GM12892 (cell line): Measurements from ENCODE around the gene SUN1.

ENCODE experiments used
- DNase-seq: peaks from one replicate; pipeline ENCODE4 v3.0.0; 2011; ENCODE audit not compliant: insufficient read length
- FAIRE-seq: peaks from 2 replicates; lab custom pipeline; 2011; peaks lifted over from hg19 to GRCh38; lab: Jason Lieb, UNC
- POLR2A ChIP-seq: IDR thresholded peaks from 2 replicates; pipeline ENCODE4 v1.6.1; 2011; ENCODE audit warnings: low read depth, low read length, control low read depth
- POLR2AphosphoS5 ChIP-seq: IDR thresholded peaks from 2 replicates; pipeline ENCODE4 v1.6.1; 2011; ENCODE audit warnings: low read depth, low read length, control low read depth
- TAF1 ChIP-seq: IDR thresholded peaks from 2 replicates; pipeline ENCODE4 v1.6.1; 2011; ENCODE audit warnings: low read depth, mild to moderate bottlenecking, control low read depth, low read length, borderline replicate concordance

SUN1 gene

GRCh38 chr7:879093-879492, 46.8 kb downstream of the SUN1 start:
- FAIRE-seq (no peak), DNase-seq (no peak)
- TF ChIP-seq POLR2A (no peak), TAF1 (no peak), POLR2AphosphoS5 (no peak)

GRCh38 chr7:879706-880105, 47.4 kb downstream of the SUN1 start:
- DNase-seq (no peak), FAIRE-seq (no peak)
- TF ChIP-seq POLR2A (no peak), POLR2AphosphoS5 (no peak), TAF1 (no peak)

GRCh38 chr7:880450-880849, 48.2 kb downstream of the SUN1 start:
- TF ChIP-seq POLR2A (no peak), POLR2AphosphoS5 (no peak), TAF1 (no peak)
- no peak for DNase-seq
- FAIRE-seq = no peak

GRCh38 chr7:881441-882234, 49.4 kb downstream of the SUN1 start:
- FAIRE-seq = no peak
- TF ChIP-seq POLR2AphosphoS5 (no peak), POLR2A (no peak), TAF1 (no peak)
- no peak for DNase-seq

GRCh38 chr7:882336-883035, 50.2 kb downstream of the SUN1 start:
- FAIRE-seq (no peak), DNase-seq (no peak)
- TF ChIP-seq POLR2A (no peak), POLR2AphosphoS5 (no peak), TAF1 (no peak)

- FAIRE-seq (no peak), DNase-seq (no peak)
- TF ChIP-seq TAF1 (no peak), POLR2A (no peak), POLR2AphosphoS5 (no peak)
Measured at GRCh38 chr7:883055-884021, 51.1 kb downstream of the SUN1 start.

- FAIRE-seq (no peak), DNase-seq (no peak)
- TF ChIP-seq POLR2AphosphoS5 = no peak
- TF ChIP-seq POLR2A = no peak
- TF ChIP-seq TAF1 = no peak
Measured at GRCh38 chr7:884191-885003, 52.1 kb downstream of the SUN1 start.

- DNase-seq (no peak), FAIRE-seq (no peak)
- TF ChIP-seq TAF1 (no peak), POLR2A (no peak), POLR2AphosphoS5 (no peak)
Measured at GRCh38 chr7:885261-885892, 53.1 kb downstream of the SUN1 start.

- TF ChIP-seq POLR2A (no peak), POLR2AphosphoS5 (no peak), TAF1 (no peak)
Measured at GRCh38 chr7:885893-886625, 53.8 kb downstream of the SUN1 start.

More at GRCh38 chr7:885893-886625, 53.8 kb downstream of the SUN1 start:
- FAIRE-seq = no peak
- DNase-seq = no peak
